ENCODE data around the gene TUBA4A.

The TUBA4A gene

GRCh38 chr2:219229305-219230058 lies 24.2 kb downstream of the TUBA4A start, which contains the start of the genes ANKZF1 and ATG9A:
ANKZF1 (plus strand) TSS chr2:219229806; CDS start chr2:219230258, 452 bp downstream.
ATG9A (minus strand) TSS chr2:219229636; CDS start chr2:219228024, 1,612 bp downstream.
- peak; percentile 98 to 99 for DNase-seq

- no peak for DNase-seq
Measured at GRCh38 chr2:219228911-219229304, 24.8 kb downstream of the TUBA4A start.

GRCh38 chr2:219228041-219228910 lies 25.4 kb downstream of the TUBA4A start:
- DNase-seq = no peak

- DNase-seq = no peak
Measured at GRCh38 chr2:219225350-219225749, 28.4 kb downstream of the TUBA4A start.

- DNase-seq = no peak
Measured at GRCh38 chr2:219223831-219224610, 29.7 kb downstream of the TUBA4A start.

GRCh38 chr2:219221957-219222518 lies 31.7 kb downstream of the TUBA4A start:
- no peak for DNase-seq

GRCh38 chr2:219220652-219221402 lies 32.9 kb downstream of the TUBA4A start:
- no peak for DNase-seq

- no peak for DNase-seq
Measured at GRCh38 chr2:219219784-219220532, 33.8 kb downstream of the TUBA4A start.

GRCh38 chr2:219218732-219219701 lies 34.7 kb downstream of the TUBA4A start, which contains the start of gene ABCB6:
ABCB6 (minus strand) TSS chr2:219218958; CDS start chr2:219218673, 285 bp downstream.
- DNase-seq = peak; percentile 93 to 96

GRCh38 chr2:219218217-219218731 lies 35.4 kb downstream of the TUBA4A start:
- peak in 1 of 2 donors; percentile 69 for DNase-seq

- no peak for DNase-seq
Measured at GRCh38 chr2:219216535-219216915, 37.2 kb downstream of the TUBA4A start.

GRCh38 chr2:219215871-219216534 lies 37.7 kb downstream of the TUBA4A start:
- DNase-seq = no peak

GRCh38 chr2:219214786-219215185 lies 38.9 kb downstream of the TUBA4A start:
- no peak for DNase-seq

- DNase-seq = no peak
Measured at GRCh38 chr2:219214141-219214540, 39.6 kb downstream of the TUBA4A start.

- DNase-seq = no peak
Measured at GRCh38 chr2:219213486-219214071, 40.1 kb downstream of the TUBA4A start.

GRCh38 chr2:219213026-219213415 lies 40.7 kb downstream of the TUBA4A start:
- DNase-seq = no peak

- DNase-seq = no peak
Measured at GRCh38 chr2:219210886-219211362, 42.8 kb downstream of the TUBA4A start.

- DNase-seq = no peak
Measured at GRCh38 chr2:219210196-219210885, 43.4 kb downstream of the TUBA4A start.

All from hippocampal formation (tissue), 2 donors.